Measurements from ENCODE around the gene RLN2. TPM values are rescaled to one million over a fixed set of nuclear protein-coding genes. Genes with fewer than 3 reads are reported as not detected.

RLN2 gene
- total RNA-seq, 1 donor from 2014 or later = not detected

DNA sequence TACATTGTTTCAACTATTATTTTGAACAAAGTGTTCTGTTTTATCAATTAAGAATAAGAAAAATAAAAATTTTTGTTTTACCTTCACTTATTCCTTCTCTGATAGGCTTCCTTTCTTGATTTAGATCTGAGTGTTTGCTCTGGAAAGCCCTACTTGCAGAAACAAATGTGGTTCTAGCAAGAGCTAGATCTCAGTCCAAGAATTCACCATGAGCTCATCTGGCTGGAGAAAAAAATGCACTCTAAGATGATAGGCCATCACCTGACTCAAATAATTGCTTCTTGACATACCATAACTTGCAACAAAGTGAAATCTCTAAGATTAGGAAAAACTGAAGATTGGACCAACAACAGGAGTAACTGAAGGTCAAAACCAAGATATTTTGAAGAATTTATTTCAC is 6.3 kb upstream of the RLN2 start:
- Histone ChIP-seq H3K4me3 (no peak overlapping the region), H3K27me3 (no peaks in the 10 kb centered on the region), H3K36me3 (no peaks in the 10 kb centered on the region), H3K27ac (no peak overlapping the region), H3K4me1 (no peaks in the 10 kb centered on the region), H3K9me3 (no peaks in the 10 kb centered on the region)
- TF ChIP-seq POLR2AphosphoS5 (IDR thresholded peaks at IDR 0.05; ENCODE audit: insufficient read depth in 1 of 2, low read depth in 1 of 2) (no peak), POLR2A (IDR thresholded peaks at IDR 0.05) (no peak)
- TF ChIP-seq, protein P1, sequence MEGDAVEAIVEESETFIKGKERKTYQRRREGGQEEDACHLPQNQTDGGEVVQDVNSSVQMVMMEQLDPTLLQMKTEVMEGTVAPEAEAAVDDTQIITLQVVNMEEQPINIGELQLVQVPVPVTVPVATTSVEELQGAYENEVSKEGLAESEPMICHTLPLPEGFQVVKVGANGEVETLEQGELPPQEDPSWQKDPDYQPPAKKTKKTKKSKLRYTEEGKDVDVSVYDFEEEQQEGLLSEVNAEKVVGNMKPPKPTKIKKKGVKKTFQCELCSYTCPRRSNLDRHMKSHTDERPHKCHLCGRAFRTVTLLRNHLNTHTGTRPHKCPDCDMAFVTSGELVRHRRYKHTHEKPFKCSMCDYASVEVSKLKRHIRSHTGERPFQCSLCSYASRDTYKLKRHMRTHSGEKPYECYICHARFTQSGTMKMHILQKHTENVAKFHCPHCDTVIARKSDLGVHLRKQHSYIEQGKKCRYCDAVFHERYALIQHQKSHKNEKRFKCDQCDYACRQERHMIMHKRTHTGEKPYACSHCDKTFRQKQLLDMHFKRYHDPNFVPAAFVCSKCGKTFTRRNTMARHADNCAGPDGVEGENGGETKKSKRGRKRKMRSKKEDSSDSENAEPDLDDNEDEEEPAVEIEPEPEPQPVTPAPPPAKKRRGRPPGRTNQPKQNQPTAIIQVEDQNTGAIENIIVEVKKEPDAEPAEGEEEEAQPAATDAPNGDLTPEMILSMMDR (IDR thresholded peaks at IDR 0.05) = no peak
- intact Hi-C loops (cut with DNase I) = no loop called here
- DNase-seq (ENCODE audit: extremely low spot score in 2 of 2) = no peak

DNA sequence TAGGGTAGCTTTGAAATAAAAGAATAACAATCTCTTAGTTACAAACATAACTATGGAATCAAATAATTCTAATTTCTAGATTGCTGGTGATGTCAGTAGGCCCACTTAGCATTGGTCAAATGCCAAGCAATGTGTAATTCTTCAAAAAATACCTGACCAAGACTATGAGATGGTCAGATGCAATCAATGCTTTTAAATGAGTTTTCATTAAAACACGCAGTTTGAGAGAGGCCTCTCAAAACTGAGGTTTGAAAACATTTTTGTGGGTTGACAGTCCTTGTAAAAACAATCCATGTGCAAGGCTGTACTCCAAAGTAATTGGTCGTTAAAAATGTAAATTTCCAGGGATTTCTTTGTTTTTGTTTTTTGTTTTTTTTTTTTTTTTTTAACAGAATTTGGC is 1.2 kb upstream of the RLN2 start:
- H3K36me3 ChIP-seq = no peaks in the 10 kb centered on the region
- DNase-seq (ENCODE audit: extremely low spot score in 2 of 2) = no peak
- H3K4me3 ChIP-seq = no peak overlapping the region
- TF ChIP-seq POLR2AphosphoS5 (IDR thresholded peaks at IDR 0.05; ENCODE audit: insufficient read depth in 1 of 2, low read depth in 1 of 2) (no peak), POLR2A (IDR thresholded peaks at IDR 0.05) (no peak)
- TF ChIP-seq, protein P1 (IDR thresholded peaks at IDR 0.05) = no peak
- no peaks in the 10 kb centered on the region for H3K9me3 ChIP-seq
- H3K4me1 ChIP-seq = no peaks in the 10 kb centered on the region
- intact Hi-C loops (cut with DNase I) = loop anchor here (10.0 kb wide), 1 partner anchor 79 kb away; no protein-coding TSS in a partner anchor
- no peaks in the 10 kb centered on the region for H3K27me3 ChIP-seq
- H3K27ac ChIP-seq = no peak overlapping the region

DNA sequence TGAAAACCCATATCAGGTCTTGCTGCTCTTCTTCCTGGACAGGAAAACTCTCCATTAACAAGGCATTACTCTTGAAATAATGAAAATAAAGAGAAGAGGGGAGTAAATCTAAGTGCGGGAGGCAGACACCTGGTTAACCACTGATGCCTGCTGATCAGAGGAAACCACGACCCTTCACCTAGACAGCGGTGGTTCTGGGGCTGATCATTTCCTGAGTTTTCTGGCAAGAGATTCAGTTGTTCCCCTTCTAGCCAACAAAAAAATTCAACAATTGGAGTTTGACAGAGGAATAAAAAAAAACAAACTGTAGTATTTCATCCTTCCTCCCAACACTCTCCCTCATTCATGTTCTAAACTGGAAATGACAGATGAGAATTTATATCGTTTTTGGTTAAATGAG is 3.0 kb downstream of the RLN2 start:
- Histone ChIP-seq H3K36me3 (no peaks in the 10 kb centered on the region), H3K4me3 (no peak overlapping the region), H3K27ac (no peak overlapping the region), H3K4me1 (no peaks in the 10 kb centered on the region), H3K9me3 (no peaks in the 10 kb centered on the region), H3K27me3 (no peaks in the 10 kb centered on the region)
- intact Hi-C loops (cut with DNase I) = loop anchor here (10.0 kb wide), 1 partner anchor 83 kb away; no protein-coding TSS in a partner anchor
- TF ChIP-seq, protein P1 (IDR thresholded peaks at IDR 0.05) = no peak
- TF ChIP-seq POLR2A (IDR thresholded peaks at IDR 0.05) (no peak), POLR2AphosphoS5 (IDR thresholded peaks at IDR 0.05; ENCODE audit: insufficient read depth in 1 of 2, low read depth in 1 of 2) (no peak)
- no peak for DNase-seq (ENCODE audit: extremely low spot score in 2 of 2)

DNA sequence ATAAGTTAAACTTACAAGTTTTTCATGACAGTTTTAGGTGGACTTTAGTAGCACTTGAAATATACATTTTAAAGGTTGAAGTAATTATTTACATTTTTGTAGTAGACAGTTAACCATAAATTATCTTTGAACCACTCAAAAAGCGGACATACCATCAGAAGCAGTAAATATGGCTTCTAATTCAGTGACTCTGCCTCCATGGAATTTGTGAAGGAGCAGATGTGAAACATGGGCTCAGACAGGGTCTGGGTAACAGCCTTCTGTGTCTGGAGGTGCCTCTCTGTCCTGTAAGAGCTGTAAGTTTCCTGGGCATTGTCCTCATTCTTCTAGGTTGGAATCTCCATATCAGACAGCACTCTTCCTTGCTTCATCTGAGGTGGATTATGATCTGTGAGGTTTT is 12.4 kb downstream of the RLN2 start:
- no peak for TF ChIP-seq POLR2A (IDR thresholded peaks at IDR 0.05)
- TF ChIP-seq POLR2AphosphoS5 (IDR thresholded peaks at IDR 0.05; ENCODE audit: insufficient read depth in 1 of 2, low read depth in 1 of 2) = no peak

DNA sequence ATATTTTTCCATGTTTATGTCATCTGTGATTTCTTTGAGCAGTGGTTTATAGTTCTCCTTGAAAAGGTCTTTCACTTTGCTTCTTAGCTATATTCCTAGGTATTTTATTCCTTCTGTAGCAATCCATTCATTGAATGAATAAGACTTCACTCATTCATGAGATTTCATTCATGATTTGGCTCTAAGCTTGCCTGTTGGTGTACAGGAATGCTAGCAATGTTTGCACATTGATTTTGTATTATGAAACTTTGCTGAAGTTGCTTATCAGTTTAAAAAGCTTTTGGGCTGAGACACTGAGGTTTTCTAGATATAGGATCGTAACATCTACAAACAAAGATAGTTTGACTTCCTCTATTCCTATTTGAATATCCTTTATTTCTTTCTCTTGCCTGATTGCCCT is 15.9 kb downstream of the RLN2 start:
- H3K27ac ChIP-seq = no peak overlapping the region
- no peaks in the 10 kb centered on the region for H3K4me1 ChIP-seq
- intact Hi-C loops (cut with DNase I) = no loop called here
- no peaks in the 10 kb centered on the region for H3K36me3 ChIP-seq
- H3K27me3 ChIP-seq = no peaks in the 10 kb centered on the region
- no peak overlapping the region for H3K4me3 ChIP-seq
- no peak for DNase-seq (ENCODE audit: extremely low spot score in 2 of 2)
- TF ChIP-seq, protein P1 (IDR thresholded peaks at IDR 0.05) = no peak
- TF ChIP-seq POLR2AphosphoS5 (IDR thresholded peaks at IDR 0.05; ENCODE audit: insufficient read depth in 1 of 2, low read depth in 1 of 2) = no peak
- no peak for TF ChIP-seq POLR2A (IDR thresholded peaks at IDR 0.05)
- no peaks in the 10 kb centered on the region for H3K9me3 ChIP-seq

More for the DNA sequence above, 12.4 kb downstream of the RLN2 start:
- H3K9me3 ChIP-seq = no peaks in the 10 kb centered on the region
- H3K36me3 ChIP-seq = no peaks in the 10 kb centered on the region
- no peaks in the 10 kb centered on the region for H3K27me3 ChIP-seq
- no peaks in the 10 kb centered on the region for H3K4me1 ChIP-seq
- DNase-seq (ENCODE audit: extremely low spot score in 2 of 2) = no peak
- intact Hi-C loops (cut with DNase I) = no loop called here
- no peak overlapping the region for H3K4me3 ChIP-seq
- H3K27ac ChIP-seq = no peak overlapping the region
